ENCODE data around the gene CCDC85C.

- TF ChIP-seq POLR2A (IDR thresholded peaks at IDR 0.05) = no peak
- TF ChIP-seq CTCF (IDR thresholded peaks at IDR 0.05) = no peak
- no peak for TF ChIP-seq EP300 (IDR thresholded peaks at IDR 0.05)
These were observed 39.1 kb downstream of the CCDC85C start for GRCh38 chr14:99564926-99565259.
